Ramos (cell line): ENCODE results near the gene TIAL1.
"Not testable (repeated sequence)": the region's sequence is repeated elsewhere in the genome, so short reads cannot be mapped to it uniquely, and the experiment has no call there.

Experiments
- in situ Hi-C: fragments of 300-500 bp; cut with MboI; formaldehyde crosslinking; loops from one replicate; pipeline ENCODE4 v1.14.3; 2022; ENCODE audit warnings: low sequenced_read_pairs; ENCODE audit not compliant: unreplicated experiment

The TIAL1 gene

GRCh38 chr10:119535305-119535704 is 61.5 kb downstream of the TIAL1 start:
- in situ Hi-C loops = no loop called here

- in situ Hi-C loops = no loop called here
Observed at GRCh38 chr10:119533473-119533872, 63.3 kb downstream of the TIAL1 start.

- in situ Hi-C loops = not testable (repeated sequence)
Observed at GRCh38 chr10:119532791-119533190, 64.0 kb downstream of the TIAL1 start.

- in situ Hi-C loops = not testable (repeated sequence)
Observed at GRCh38 chr10:119532251-119532650, 64.5 kb downstream of the TIAL1 start.

- in situ Hi-C loops = no loop called here
Observed at GRCh38 chr10:119531067-119531466, 65.7 kb downstream of the TIAL1 start.

GRCh38 chr10:119528663-119529237 is 68.0 kb downstream of the TIAL1 start:
- in situ Hi-C loops = not testable (repeated sequence)

GRCh38 chr10:119526621-119527592 is 69.9 kb downstream of the TIAL1 start:
- in situ Hi-C loops = no loop called here

- in situ Hi-C loops = no loop called here
Observed at GRCh38 chr10:119526149-119526548, 70.6 kb downstream of the TIAL1 start.

- in situ Hi-C loops = no loop called here
Observed at GRCh38 chr10:119525116-119525515, 71.6 kb downstream of the TIAL1 start.

- in situ Hi-C loops = no loop called here
Observed at GRCh38 chr10:119524720-119525070, 72.1 kb downstream of the TIAL1 start.

GRCh38 chr10:119523895-119524719 is 72.7 kb downstream of the TIAL1 start:
- in situ Hi-C loops = no loop called here
